GM18520 (cell line): Measurements from ENCODE around the gene CCDC24.
A peak's percentile ranks its signal among the peaks of the same experiment; 100 is the strongest.

Source experiments
- ATAC-seq: cut with Tn5 transposase; IDR thresholded peaks from one replicate; pipeline ENCODE4 v1.9.1; 2021; ENCODE audit not compliant: unreplicated experiment

CCDC24 gene

DNA sequence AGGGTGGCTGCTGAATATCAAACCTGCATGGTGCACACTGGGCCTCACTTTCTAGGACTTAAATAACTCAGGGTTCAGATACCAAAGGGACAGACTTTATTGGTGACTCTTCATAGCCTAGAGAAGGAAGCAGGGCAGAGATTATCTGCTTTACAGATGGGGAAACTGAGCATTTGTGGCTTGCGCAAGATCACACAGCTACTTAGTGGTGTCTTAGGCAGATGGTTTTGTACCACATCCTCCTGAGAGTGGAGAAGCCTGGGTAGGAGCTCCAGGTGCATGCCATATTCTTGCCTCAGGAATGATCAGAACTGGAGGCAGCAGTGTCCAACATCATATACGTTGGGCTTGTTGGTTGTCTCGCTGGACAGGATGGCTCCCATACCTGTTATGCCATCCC lies 28.4 kb upstream of the CCDC24 start:
- no peak for ATAC-seq

DNA sequence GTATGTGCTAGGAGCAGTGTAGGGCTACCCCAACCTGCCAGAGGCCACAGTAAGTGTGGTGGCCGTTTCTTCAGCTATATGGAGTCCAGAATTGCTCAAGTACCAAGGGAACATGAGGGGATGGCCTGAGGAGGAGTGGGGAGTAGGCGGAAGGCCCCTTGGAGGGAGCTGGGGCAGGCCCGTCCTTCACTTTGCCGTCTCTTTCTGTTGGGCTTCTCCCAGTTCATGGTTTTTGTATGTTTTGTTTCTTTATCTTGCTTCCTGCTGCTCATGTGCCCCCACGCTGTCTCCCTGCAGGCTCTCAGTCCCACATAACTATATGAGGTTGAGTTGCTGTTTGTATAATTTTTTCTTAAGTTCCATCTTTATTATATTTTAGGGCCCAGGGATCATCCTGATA lies 27.5 kb upstream of the CCDC24 start:
- no peak for ATAC-seq

- no peak for ATAC-seq
Observed at GRCh38 chr1:43965316-43965715, 26.1 kb upstream of the CCDC24 start.

GRCh38 chr1:43968348-43968948 lies 23.0 kb upstream of the CCDC24 start:
- ATAC-seq = no peak

DNA sequence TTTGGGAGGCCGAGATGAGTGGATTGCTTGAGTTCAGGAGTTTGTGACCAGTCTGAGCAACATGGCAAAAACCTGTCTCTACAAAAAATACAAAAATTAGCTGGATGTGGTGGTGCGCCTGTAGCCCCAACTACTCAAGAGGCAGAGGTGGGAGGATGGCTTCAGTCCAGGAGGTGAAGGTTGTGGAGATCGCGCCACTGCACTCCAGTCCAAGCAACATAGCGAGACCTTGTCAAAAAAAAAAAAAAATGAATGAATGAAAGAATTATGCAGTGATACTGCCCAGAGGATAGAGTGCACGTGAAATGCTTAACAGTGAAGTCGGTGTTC lies 22.0 kb upstream of the CCDC24 start:
- ATAC-seq = no peak

- peak; percentile 59 for ATAC-seq
Observed at GRCh38 chr1:43969746-43970466, 21.5 kb upstream of the CCDC24 start, which contains the start of gene DPH2. Gene DPH2, plus strand, starts transcription at chr1:43970010. Its CDS starts 166 bp downstream, at chr1:43970176.

- ATAC-seq = no peak
Observed at GRCh38 chr1:43970502-43970901, 20.9 kb upstream of the CCDC24 start.

DNA sequence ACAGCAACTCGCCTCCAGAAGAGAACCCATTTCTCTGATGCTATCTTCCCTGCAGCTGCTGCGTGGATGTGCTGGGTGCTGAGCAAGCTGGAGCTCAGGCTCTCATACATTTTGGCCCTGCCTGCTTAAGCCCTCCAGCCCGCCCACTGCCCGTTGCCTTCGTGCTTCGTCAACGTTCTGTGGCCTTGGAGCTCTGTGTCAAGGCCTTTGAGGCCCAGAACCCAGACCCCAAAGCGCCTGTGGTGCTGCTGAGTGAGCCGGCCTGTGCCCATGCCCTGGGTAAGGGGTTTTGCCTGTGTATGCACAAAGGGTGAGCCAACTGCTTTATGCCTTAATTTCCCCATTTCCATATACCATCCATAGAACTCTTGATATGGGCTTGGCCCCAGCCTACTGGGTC lies 20.5 kb upstream of the CCDC24 start:
- no peak for ATAC-seq

GRCh38 chr1:43971336-43971980 lies 19.9 kb upstream of the CCDC24 start:
- ATAC-seq = no peak

DNA sequence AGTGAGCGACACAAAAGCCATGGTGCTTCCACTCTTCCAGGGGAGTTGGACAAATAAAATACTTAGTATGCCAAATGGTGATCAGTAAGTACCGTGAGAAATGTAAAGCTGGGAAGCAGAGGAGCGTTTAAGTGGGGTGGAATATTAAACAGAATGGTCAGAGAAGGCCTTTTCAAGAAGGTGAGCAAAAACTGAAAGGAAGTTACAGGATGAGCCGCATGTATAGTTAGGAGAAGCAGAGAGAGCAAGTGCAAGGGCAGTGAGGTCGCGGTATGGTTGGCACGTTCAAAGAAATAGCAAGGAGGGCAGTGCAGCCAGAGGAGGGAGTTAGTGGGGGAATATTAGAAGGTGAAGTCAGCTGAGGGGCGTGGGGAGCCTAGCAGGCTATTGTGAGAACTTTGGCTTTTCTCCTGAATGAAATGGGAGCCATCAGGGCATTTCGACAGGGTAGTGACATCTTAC lies 17.4 kb upstream of the CCDC24 start:
- ATAC-seq = no peak

- ATAC-seq = peak; percentile 63
Observed at GRCh38 chr1:43974443-43975248, 16.8 kb upstream of the CCDC24 start, which contains the start of gene ATP6V0B. Gene ATP6V0B, plus strand, starts transcription at chr1:43974960. Its CDS starts 81 bp downstream, at chr1:43975041.

DNA sequence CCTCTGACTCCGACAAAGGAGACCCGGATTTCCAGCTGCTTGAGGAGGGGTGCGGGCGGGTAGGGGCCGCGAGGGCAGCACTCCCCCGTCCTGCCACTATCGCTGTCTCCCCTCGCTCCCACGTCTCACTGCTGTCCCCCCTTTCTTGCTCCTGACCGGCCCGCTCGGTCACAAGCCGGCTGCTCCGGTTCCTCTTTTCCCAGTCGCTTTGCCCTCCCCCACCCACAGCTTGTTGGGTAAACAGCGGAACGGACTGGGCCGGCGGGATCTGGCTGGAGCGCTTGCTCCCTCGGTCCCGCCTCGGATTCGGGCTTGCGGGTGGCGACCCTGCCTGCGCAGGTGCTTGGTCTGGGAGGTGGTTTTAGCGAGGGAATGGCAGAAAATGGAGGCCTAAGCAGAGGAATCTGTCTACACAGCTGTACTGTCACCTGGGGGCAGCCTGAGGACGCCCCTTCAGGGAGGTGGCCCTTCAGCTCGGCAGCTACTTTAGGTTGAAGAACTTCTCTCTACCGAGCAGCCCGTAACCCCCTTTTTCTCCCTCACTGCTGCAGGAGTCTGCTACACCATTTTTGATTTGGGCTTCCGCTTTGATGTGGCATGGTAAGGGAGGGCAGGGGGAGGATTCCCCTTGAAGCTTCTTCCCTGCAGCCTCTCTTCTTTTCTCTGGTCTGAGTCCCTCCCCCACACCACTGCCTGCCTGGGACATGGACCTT lies 16.0 kb upstream of the CCDC24 start:
- no peak for ATAC-seq

DNA sequence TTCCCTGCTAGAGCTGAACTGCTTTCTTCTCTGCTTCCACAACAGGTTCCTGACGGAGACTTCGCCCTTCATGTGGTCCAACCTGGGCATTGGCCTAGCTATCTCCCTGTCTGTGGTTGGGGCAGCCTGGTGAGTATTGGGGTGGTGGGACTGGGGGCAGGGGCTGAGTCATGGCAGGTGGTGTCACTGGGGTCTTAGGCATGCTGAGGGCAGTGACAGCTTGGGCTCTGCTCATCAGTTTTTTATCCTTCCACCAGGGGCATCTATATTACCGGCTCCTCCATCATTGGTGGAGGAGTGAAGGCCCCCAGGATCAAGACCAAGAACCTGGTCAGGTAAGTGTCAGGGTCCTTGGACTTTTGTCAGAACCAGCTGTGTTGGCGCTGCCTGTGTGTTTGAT lies 15.4 kb upstream of the CCDC24 start:
- no peak for ATAC-seq

GRCh38 chr1:43976890-43977289 lies 14.5 kb upstream of the CCDC24 start:
- no peak for ATAC-seq

- no peak for ATAC-seq
Observed at GRCh38 chr1:43977376-43978263, 13.8 kb upstream of the CCDC24 start.

GRCh38 chr1:43978264-43978550 lies 13.2 kb upstream of the CCDC24 start:
- ATAC-seq = no peak

DNA sequence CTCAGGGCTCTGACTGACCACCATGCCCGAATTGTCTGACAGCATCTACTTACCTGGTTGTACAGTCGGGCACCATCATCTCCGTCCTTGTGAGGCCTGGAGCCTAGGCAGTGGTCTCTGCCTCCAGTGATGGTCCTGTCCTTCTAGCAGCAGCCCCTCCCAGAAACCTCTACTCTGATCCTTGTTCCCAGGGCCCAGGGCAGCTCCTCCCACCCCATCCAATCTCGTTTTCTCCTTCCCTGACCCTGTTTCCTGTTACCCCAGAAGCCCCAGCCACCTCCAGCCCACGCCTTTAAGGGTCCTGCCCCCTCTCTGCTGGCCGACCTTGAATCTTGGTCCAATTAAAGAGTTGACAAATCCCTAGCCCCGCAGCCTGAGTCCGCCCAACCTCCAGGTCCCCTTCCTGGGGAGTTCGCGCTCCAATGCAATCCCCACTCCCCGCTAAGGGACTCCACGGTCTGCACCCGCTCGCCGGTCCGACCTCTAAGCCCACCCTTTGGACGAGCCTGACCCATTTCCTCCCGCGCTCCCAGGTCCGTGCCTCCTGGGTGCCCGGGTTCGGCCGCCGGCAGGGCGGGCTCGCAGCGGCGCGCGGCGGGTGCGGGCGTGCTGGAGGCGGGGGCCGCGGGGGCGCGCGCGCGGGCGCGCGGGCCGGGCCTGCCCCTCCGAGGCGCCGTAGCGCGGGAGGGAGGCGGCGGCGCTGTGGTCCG lies 12.7 kb upstream of the CCDC24 start, which contains the start of gene B4GALT2:
TSS of gene B4GALT2 (plus strand) at position 660 of the 710 bp plus-strand sequence. CDS start 1,951 bp downstream, outside the sequence.
- ATAC-seq = no peak

DNA sequence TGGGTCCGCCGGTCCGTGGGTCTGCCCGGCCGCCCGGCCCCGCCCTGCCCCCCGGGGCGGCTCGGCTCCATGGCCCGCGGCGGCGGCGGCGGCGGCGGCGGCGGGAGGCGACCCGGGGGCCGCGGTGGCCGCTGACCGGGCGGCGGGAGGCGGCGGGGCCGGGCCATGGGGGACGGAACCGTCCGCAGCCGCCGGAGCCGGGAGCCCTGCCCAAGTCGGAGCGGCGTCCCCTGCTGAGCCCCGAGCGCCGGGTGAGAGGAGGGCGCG lies 12.2 kb upstream of the CCDC24 start:
- ATAC-seq = no peak

GRCh38 chr1:43979528-43980254 lies 11.7 kb upstream of the CCDC24 start:
- ATAC-seq = no peak
